Sciatic nerve (tissue), 2 donors: Measurements from ENCODE around the gene SORBS1. TPM values are rescaled to one million over a fixed set of nuclear protein-coding genes. Genes with fewer than 3 reads are reported as not detected.

Experiments used
- ATAC-seq: fragments of 200-7000 bp; cut with Tn5 transposase; one replicate; pipeline ENCODE4 v1.9.1; 2020; ENCODE audit warnings: mild to moderate bottlenecking, moderate library complexity
- DNase-seq: peaks from one replicate; pipeline ENCODE4 v3.0.0-alpha.2; 2020; ENCODE audit warnings: low spot score
- intact Hi-C: fragments of 100-400 bp; cut with DNase I; formaldehyde crosslinking; loops from one replicate; pipeline ENCODE4 v1.14.2; 2022
- total RNA-seq: library from RNA; stranded (reverse); fragmentation: NEBNext Ultra II Directional; extraction: Animal tissue kit (Norgen Biotek cat#: 25700); gene quantifications from one replicate; pipeline ENCODE4 v1.2.1, GENCODE V29; 2021
- donor health status: DM: no; HTN: no; CAD: no.
- donor health status: DM: no; HTN: no; CAD: no.

SORBS1 gene
- total RNA-seq, 1 donor from 2014 or later, result 593 TPM

GRCh38 chr10:95280637-95281036, 280.5 kb downstream of the SORBS1 start:
- ATAC-seq, result no peak
- intact Hi-C loops, result no loop called here

GRCh38 chr10:95279042-95279820, 281.9 kb downstream of the SORBS1 start:
- DNase-seq (no peak), ATAC-seq (no peak)
- intact Hi-C loops, result no loop called here

More at GRCh38 chr10:95280637-95281036, 280.5 kb downstream of the SORBS1 start:
- no peak for DNase-seq

GRCh38 chr10:95278061-95278988, 282.8 kb downstream of the SORBS1 start:
- ATAC-seq, result peak; percentile 30
- DNase-seq, result no peak

GRCh38 chr10:95277614-95278013, 283.6 kb downstream of the SORBS1 start:
- no peak for DNase-seq
- intact Hi-C loops, result no loop called here
- ATAC-seq, result no peak

More at GRCh38 chr10:95278061-95278988, 282.8 kb downstream of the SORBS1 start:
- intact Hi-C loops, result no loop called here

GRCh38 chr10:95277201-95277570, 284.0 kb downstream of the SORBS1 start:
- ATAC-seq, result no peak
- intact Hi-C loops, result no loop called here
- no peak for DNase-seq

- intact Hi-C loops, result no loop called here
- ATAC-seq (no peak), DNase-seq (no peak)
Observed at GRCh38 chr10:95276367-95277200, 284.6 kb downstream of the SORBS1 start.

GRCh38 chr10:95275726-95276366, 285.3 kb downstream of the SORBS1 start:
- ATAC-seq (no peak), DNase-seq (no peak)
- intact Hi-C loops, result no loop called here

GRCh38 chr10:95273393-95274312, 287.5 kb downstream of the SORBS1 start:
- DNase-seq (no peak), ATAC-seq (peak; percentile 86)
- intact Hi-C loops, result no loop called here

GRCh38 chr10:95268438-95268837, 292.7 kb downstream of the SORBS1 start:
- intact Hi-C loops, result no loop called here
- no peak for ATAC-seq
- DNase-seq, result no peak

GRCh38 chr10:95267251-95267650, 293.9 kb downstream of the SORBS1 start:
- ATAC-seq (no peak), DNase-seq (no peak)
- intact Hi-C loops, result no loop called here

- peak; percentile 79 for ATAC-seq
- DNase-seq, result no peak
- intact Hi-C loops, result no loop called here
Observed at GRCh38 chr10:95266674-95267095, 294.5 kb downstream of the SORBS1 start.

- no peak for ATAC-seq
- intact Hi-C loops, result no loop called here
- DNase-seq, result no peak
Observed at GRCh38 chr10:95265572-95265971, 295.6 kb downstream of the SORBS1 start.

- ATAC-seq (no peak), DNase-seq (no peak)
- intact Hi-C loops, result no loop called here
Observed at GRCh38 chr10:95264227-95265051, 296.7 kb downstream of the SORBS1 start.

- intact Hi-C loops, result no loop called here
- DNase-seq, result no peak
- ATAC-seq, result no peak
Observed at GRCh38 chr10:95263864-95264226, 297.3 kb downstream of the SORBS1 start.

GRCh38 chr10:95262763-95263518, 298.2 kb downstream of the SORBS1 start:
- intact Hi-C loops, result no loop called here
- DNase-seq (no peak), ATAC-seq (no peak)

- no peak for ATAC-seq
- intact Hi-C loops, result no loop called here
Observed at GRCh38 chr10:95261926-95262325, 299.2 kb downstream of the SORBS1 start.

More at GRCh38 chr10:95261926-95262325, 299.2 kb downstream of the SORBS1 start:
- no peak for DNase-seq
